T-helper 17 cell (primary cell): ENCODE measurements around the gene PTPRM. TPM values are rescaled to one million over a fixed set of nuclear protein-coding genes. Genes with fewer than 3 reads are reported as not detected.

ENCODE experiments used
- ATAC-seq: fragments of 150-1000 bp; cut with Tn5 transposase; 2 replicates; pipeline ENCODE4 v1.10.0; 2021; ENCODE audit warnings: mild to moderate bottlenecking, moderate library complexity
- DNase-seq, 3 donors: peaks; one replicate each; pipeline versions ENCODE4 v3.0.0 to v3.0.0-alpha.2; 2020 to 2021
- H3K9me3 ChIP-seq: one replicate; pipeline ENCODE4 v1.7.0; 2013; ENCODE audit warnings: low read length, mild to moderate bottlenecking; ENCODE audit not compliant: control insufficient read depth, poor library complexity, severe bottlenecking
- H3K27ac Mint-ChIP-seq: one replicate; pipeline ENCODE4 v1.8.0; 2022; ENCODE audit warnings: mild to moderate bottlenecking, moderate library complexity, mixed read lengths
- H3K27me3 Mint-ChIP-seq: one replicate; pipeline ENCODE4 v1.8.0; 2022; ENCODE audit warnings: mixed read lengths
- H3K36me3 Mint-ChIP-seq: one replicate; pipeline ENCODE4 v1.8.0; 2022; ENCODE audit warnings: low read depth, mixed read lengths
- H3K4me1 Mint-ChIP-seq: one replicate; pipeline ENCODE4 v1.8.0; 2022; ENCODE audit warnings: mild to moderate bottlenecking, mixed read lengths
- H3K4me3 Mint-ChIP-seq: one replicate; pipeline ENCODE4 v1.8.0; 2022; ENCODE audit warnings: mild to moderate bottlenecking, moderate library complexity, mixed read lengths
- total RNA-seq, 4 donors: library from RNA in 2 of 4; stranded (reverse) in 2 of 4; gene quantifications; one replicate each; pipeline ENCODE4 v1.2.3 and lab custom pipeline; 2022 to 2026

The PTPRM gene
- total RNA-seq, 2 donors from 2014 or later = 25.6 to 44.8 TPM

GRCh38 chr18:7789856-7790552 is 222.9 kb downstream of the PTPRM start:
- H3K36me3 Mint-ChIP-seq = no peaks in the 10 kb centered on the region
- no peak overlapping the region for H3K27ac Mint-ChIP-seq
- no peaks in the 10 kb centered on the region for H3K4me1 Mint-ChIP-seq
- no peak overlapping the region for H3K4me3 Mint-ChIP-seq
- no peaks in the 10 kb centered on the region for H3K27me3 Mint-ChIP-seq
- no peak for ATAC-seq
- DNase-seq = no peak
- no peaks in the 10 kb centered on the region for H3K9me3 ChIP-seq

GRCh38 chr18:7793100-7793499 is 226.0 kb downstream of the PTPRM start:
- no peaks in the 10 kb centered on the region for H3K9me3 ChIP-seq
- no peak for ATAC-seq
- Mint-ChIP-seq H3K4me1 (no peaks in the 10 kb centered on the region), H3K27ac (no peak overlapping the region), H3K36me3 (no peaks in the 10 kb centered on the region), H3K4me3 (no peak overlapping the region), H3K27me3 (no peaks in the 10 kb centered on the region)
- DNase-seq = no peak

- DNase-seq = no peak
- no peaks in the 10 kb centered on the region for H3K9me3 ChIP-seq
- Mint-ChIP-seq H3K27ac (no peak overlapping the region), H3K4me3 (no peak overlapping the region), H3K27me3 (no peaks in the 10 kb centered on the region), H3K36me3 (no peaks in the 10 kb centered on the region), H3K4me1 (peaks cover 2% of the 10 kb centered on the region)
- ATAC-seq = no peak
Measured at GRCh38 chr18:7803956-7804469, 236.9 kb downstream of the PTPRM start.

GRCh38 chr18:7805096-7805495 is 238.0 kb downstream of the PTPRM start:
- Mint-ChIP-seq H3K4me3 (no peak overlapping the region), H3K36me3 (no peaks in the 10 kb centered on the region), H3K4me1 (peaks cover 2% of the 10 kb centered on the region), H3K27ac (no peak overlapping the region), H3K27me3 (no peaks in the 10 kb centered on the region)
- H3K9me3 ChIP-seq = no peaks in the 10 kb centered on the region
- no peak for ATAC-seq
- DNase-seq = no peak

GRCh38 chr18:7805880-7806279 is 238.8 kb downstream of the PTPRM start:
- H3K36me3 Mint-ChIP-seq = no peaks in the 10 kb centered on the region
- no peak for DNase-seq
- no peak overlapping the region for H3K27ac Mint-ChIP-seq
- H3K27me3 Mint-ChIP-seq = no peaks in the 10 kb centered on the region
- ATAC-seq = no peak
- no peak overlapping the region for H3K4me3 Mint-ChIP-seq
- peaks cover 2% of the 10 kb centered on the region for H3K4me1 Mint-ChIP-seq
- H3K9me3 ChIP-seq = no peaks in the 10 kb centered on the region

GRCh38 chr18:7807936-7808453 is 240.9 kb downstream of the PTPRM start:
- no peaks in the 10 kb centered on the region for H3K36me3 Mint-ChIP-seq
- H3K27me3 Mint-ChIP-seq = no peaks in the 10 kb centered on the region
- DNase-seq = no peak
- H3K27ac Mint-ChIP-seq = no peak overlapping the region
- H3K4me1 Mint-ChIP-seq = peaks cover 2% of the 10 kb centered on the region
- no peak for ATAC-seq
- H3K9me3 ChIP-seq = no peaks in the 10 kb centered on the region
- no peak overlapping the region for H3K4me3 Mint-ChIP-seq

GRCh38 chr18:7808992-7809391 is 241.9 kb downstream of the PTPRM start:
- Mint-ChIP-seq H3K4me1 (peaks cover 2% of the 10 kb centered on the region), H3K4me3 (no peak overlapping the region), H3K27ac (no peak overlapping the region), H3K27me3 (no peaks in the 10 kb centered on the region), H3K36me3 (no peaks in the 10 kb centered on the region)
- no peak for DNase-seq
- H3K9me3 ChIP-seq = no peaks in the 10 kb centered on the region
- no peak for ATAC-seq

- H3K4me3 Mint-ChIP-seq = no peak overlapping the region
- no peak for DNase-seq
Measured at GRCh38 chr18:7809455-7809854, 242.3 kb downstream of the PTPRM start.

GRCh38 chr18:7809978-7810377 is 242.9 kb downstream of the PTPRM start:
- no peak for ATAC-seq
- no peak overlapping the region for H3K27ac Mint-ChIP-seq
- H3K4me1 Mint-ChIP-seq = peaks cover 2% of the 10 kb centered on the region
- peaks cover 7% of the 10 kb centered on the region for H3K9me3 ChIP-seq
- no peak for DNase-seq
- no peaks in the 10 kb centered on the region for H3K27me3 Mint-ChIP-seq
- H3K36me3 Mint-ChIP-seq = no peaks in the 10 kb centered on the region
- no peak overlapping the region for H3K4me3 Mint-ChIP-seq

More at GRCh38 chr18:7809455-7809854, 242.3 kb downstream of the PTPRM start:
- no peaks in the 10 kb centered on the region for H3K27me3 Mint-ChIP-seq
- peaks cover 2% of the 10 kb centered on the region for H3K9me3 ChIP-seq
- no peaks in the 10 kb centered on the region for H3K36me3 Mint-ChIP-seq
- H3K4me1 Mint-ChIP-seq = peaks cover 2% of the 10 kb centered on the region
- H3K27ac Mint-ChIP-seq = no peak overlapping the region
- ATAC-seq = no peak

GRCh38 chr18:7812431-7813063 is 245.4 kb downstream of the PTPRM start:
- DNase-seq (no peak), ATAC-seq (no peak)
- peaks cover 7% of the 10 kb centered on the region for H3K9me3 ChIP-seq
- Mint-ChIP-seq H3K27ac (no peak overlapping the region), H3K27me3 (no peaks in the 10 kb centered on the region), H3K4me3 (no peak overlapping the region), H3K4me1 (peaks cover 2% of the 10 kb centered on the region), H3K36me3 (no peaks in the 10 kb centered on the region)

GRCh38 chr18:7813131-7813530 is 246.0 kb downstream of the PTPRM start:
- H3K27ac Mint-ChIP-seq = no peak overlapping the region
- H3K27me3 Mint-ChIP-seq = no peaks in the 10 kb centered on the region
- no peak for ATAC-seq
- peaks cover 2% of the 10 kb centered on the region for H3K4me1 Mint-ChIP-seq
- no peak for DNase-seq
- H3K9me3 ChIP-seq = peaks cover 7% of the 10 kb centered on the region
- no peak overlapping the region for H3K4me3 Mint-ChIP-seq
- no peaks in the 10 kb centered on the region for H3K36me3 Mint-ChIP-seq

GRCh38 chr18:7814754-7815315 is 247.7 kb downstream of the PTPRM start:
- H3K4me1 Mint-ChIP-seq = no peaks in the 10 kb centered on the region
- H3K4me3 Mint-ChIP-seq = no peak overlapping the region
- ATAC-seq (no peak), DNase-seq (no peak)
- H3K27me3 Mint-ChIP-seq = no peaks in the 10 kb centered on the region
- no peaks in the 10 kb centered on the region for H3K36me3 Mint-ChIP-seq
- no peak overlapping the region for H3K27ac Mint-ChIP-seq
- H3K9me3 ChIP-seq = peaks cover 7% of the 10 kb centered on the region

- no peak overlapping the region for H3K27ac Mint-ChIP-seq
- H3K27me3 Mint-ChIP-seq = no peaks in the 10 kb centered on the region
Measured at GRCh38 chr18:7815787-7816186, 248.7 kb downstream of the PTPRM start.

More at GRCh38 chr18:7815787-7816186, 248.7 kb downstream of the PTPRM start:
- H3K36me3 Mint-ChIP-seq = no peaks in the 10 kb centered on the region
- H3K4me3 Mint-ChIP-seq = no peak overlapping the region
- no peak for DNase-seq
- peaks cover 7% of the 10 kb centered on the region for H3K9me3 ChIP-seq
- H3K4me1 Mint-ChIP-seq = no peaks in the 10 kb centered on the region
- ATAC-seq = no peak
